HCT116 (cell line): ENCODE data around the gene COPB1. TPM values are rescaled to one million over a fixed set of nuclear protein-coding genes. Genes with fewer than 3 reads are reported as not detected.

ENCODE experiments used
- ATAC-seq: fragments of 200-7000 bp; cut with Tn5 transposase; 2 replicates; pipeline ENCODE4 v1.9.1; 2020; ENCODE audit warnings: mild to moderate bottlenecking, moderate library complexity
- BruUV-seq: library from RNA; stranded (reverse); fragments of 400-500 nt; replicated peaks from 2 replicates; lab custom pipeline; 2021; lab: Mats Ljungman, UMichigan
- CTCF ChIA-PET: fragments of 300-600 bp; sonication (Branson Sonifier 250); formaldehyde crosslinking; loops from one replicate; lab custom pipeline; 2021; ENCODE audit warnings: antibody characterized with exemption; lab: Charles Lee
- POLR2A ChIA-PET: fragments of 300-600, 350-600 bp; sonication (Branson Sonifier 250); formaldehyde crosslinking; loops from one replicate; lab custom pipeline; 2021; ENCODE audit warnings: antibody characterized with exemption; lab: Charles Lee
- RAD21 ChIA-PET, 2 experiments: fragments of 300-600 bp; sonication (Branson Sonifier 250); formaldehyde crosslinking; loops; one replicate each; lab custom pipeline; 2023; ENCODE audit warnings: low total read pairs in 2 of 2; ENCODE audit not compliant: uncharacterized antibody in 2 of 2, unreplicated experiment in 2 of 2, low non-redundant PET in 1 of 2; lab: Charles Lee
- DNase-seq: peaks from one replicate; pipeline ENCODE4 v3.0.0-alpha.2; 2010; ENCODE audit warnings: low read depth, low spot score
- H2AFZ ChIP-seq: fragments of 200-600 bp; shearing (Covaris generic), sonication (generic); 2 replicates; pipeline ENCODE4 v1.6.1; 2017; ENCODE audit warnings: low read depth, mixed run types, mixed read lengths, antibody characterized with exemption, low read length; ENCODE audit not compliant: poor library complexity, severe bottlenecking
- H3K27ac ChIP-seq: 2 replicates; pipeline ENCODE4 v1.5.1; 2012; ENCODE audit warnings: low read depth, low read length
- H3K27me3 ChIP-seq: fragments of 200-600 bp; sonication (generic); 2 replicates; pipeline ENCODE4 v1.6.1; 2016; ENCODE audit warnings: mixed run types, low read length, mixed read lengths; ENCODE audit not compliant: insufficient read depth
- H3K36me3 ChIP-seq, 2 experiments: fragments of 200-500 bp in 1 of 2; fragments of 200-600 bp in 1 of 2; sonication (Bioruptor generic) in 1 of 2; sonication (generic) in 1 of 2; 2 replicates each; pipeline versions ENCODE4 v1.5.1 to v1.6.1; 2014 to 2016; ENCODE audit warnings: low read length in 2 of 2, inconsistent platforms in 1 of 2, mixed read lengths in 1 of 2, mixed run types in 1 of 2; ENCODE audit not compliant: insufficient read depth in 2 of 2, control insufficient read depth in 1 of 2
- H3K4me1 ChIP-seq, 2 experiments: fragments of 200-600 bp in 1 of 2; sonication (generic) in 1 of 2; 2 replicates each; pipeline versions ENCODE4 v1.5.1 to v1.6.1; 2012 to 2017; ENCODE audit warnings: low read length in 2 of 2, inconsistent platforms in 1 of 2, mild to moderate bottlenecking in 1 of 2, mixed read lengths in 1 of 2, mixed run types in 1 of 2, moderate library complexity in 1 of 2; ENCODE audit not compliant: insufficient read depth in 2 of 2, control insufficient read depth in 1 of 2
- H3K4me2 ChIP-seq: fragments of 200-600 bp; sonication (generic); 2 replicates; pipeline ENCODE4 v1.6.1; 2017; ENCODE audit warnings: mixed run types, low read length, mixed read lengths
- H3K4me3 ChIP-seq, 2 experiments: fragments of 200-600 bp in 1 of 2; sonication (generic) in 1 of 2; replicated peaks in 1 of 2; 2 replicates each; pipeline ENCODE4 v1.5.1; 2011 to 2016; ENCODE audit warnings: low read length in 2 of 2, control low read depth in 1 of 2, low read depth in 1 of 2, mild to moderate bottlenecking in 1 of 2, mixed read lengths in 1 of 2, mixed run types in 1 of 2
- H3K79me2 ChIP-seq: fragments of 200-600 bp; sonication (generic); 2 replicates; pipeline ENCODE4 v1.6.1; 2017; ENCODE audit warnings: mild to moderate bottlenecking, mixed run types, low read length, moderate library complexity, mixed read lengths; ENCODE audit not compliant: insufficient read depth
- H3K9ac ChIP-seq: fragments of 200-600 bp; sonication (generic); 2 replicates; pipeline ENCODE4 v1.6.1; 2016; ENCODE audit warnings: low read length, mixed read lengths
- H3K9me2 ChIP-seq: fragments of 200-600 bp; sonication (generic), shearing (Covaris generic); 2 replicates; pipeline ENCODE4 v1.6.1; 2017; ENCODE audit warnings: mixed run types, mild to moderate bottlenecking, moderate library complexity; ENCODE audit not compliant: insufficient read depth
- H3K9me3 ChIP-seq, 2 experiments: fragments of 200-500 bp in 1 of 2; fragments of 200-600 bp in 1 of 2; sonication (Bioruptor generic) in 1 of 2; sonication (generic) in 1 of 2; 2 replicates each; pipeline ENCODE4 v1.6.1; 2014 to 2017; ENCODE audit warnings: low read length in 2 of 2, mixed read lengths in 2 of 2, inconsistent platforms in 1 of 2, low read depth in 1 of 2, mild to moderate bottlenecking in 1 of 2, mixed run types in 1 of 2, moderate library complexity in 1 of 2; ENCODE audit not compliant: control insufficient read depth in 1 of 2, insufficient read depth in 1 of 2
- H4K20me1 ChIP-seq: fragments of 200-600 bp; sonication (generic), shearing (Covaris generic); 2 replicates; pipeline ENCODE4 v1.6.1; 2017; ENCODE audit warnings: mixed run types, mild to moderate bottlenecking, moderate library complexity; ENCODE audit not compliant: insufficient read depth
- CEBPB ChIP-seq: IDR thresholded peaks from 2 replicates; pipeline ENCODE4 v1.6.1; 2012; ENCODE audit warnings: low read depth
- EZH2 ChIP-seq: fragments of 200-600 bp; sonication (generic); IDR thresholded peaks from 2 replicates; pipeline ENCODE4 v1.6.1; 2017; ENCODE audit warnings: antibody characterized with exemption, mixed run types
- EZH2phosphoT487 ChIP-seq: fragments of 200-600 bp; IDR thresholded peaks from 2 replicates; pipeline ENCODE4 v1.6.1; 2018; ENCODE audit warnings: antibody characterized with exemption, borderline replicate concordance
- POLR2A ChIP-seq: IDR thresholded peaks from 2 replicates; pipeline ENCODE4 v1.7.0; 2011; ENCODE audit warnings: borderline replicate concordance; ENCODE audit not compliant: insufficient read depth, insufficient read length; ENCODE audit errors: extremely low read depth
- POLR2AphosphoS5 ChIP-seq: IDR thresholded peaks from 2 replicates; pipeline ENCODE4 v1.6.1; 2011; ENCODE audit warnings: mild to moderate bottlenecking, low read depth, low read length, moderate library complexity
- SIN3A ChIP-seq: IDR thresholded peaks from 2 replicates; pipeline ENCODE4 v1.6.1; 2012; ENCODE audit warnings: low read depth
- SP1 ChIP-seq: IDR thresholded peaks from 2 replicates; pipeline ENCODE4 v1.6.1; 2012; ENCODE audit warnings: low read depth
- TCF7L2 ChIP-seq: IDR thresholded peaks from 2 replicates; pipeline ENCODE4 v1.7.0; 2011; ENCODE audit warnings: borderline replicate concordance, inconsistent platforms; ENCODE audit not compliant: insufficient read depth, insufficient read length; ENCODE audit errors: extremely low read depth
- YY1 ChIP-seq: IDR thresholded peaks from 2 replicates; pipeline ENCODE4 v1.6.1; 2011; ENCODE audit warnings: low read length, low read depth, moderate library complexity, mild to moderate bottlenecking; ENCODE audit not compliant: insufficient replicate concordance; ENCODE audit errors: extremely low read depth
- ZBTB33 ChIP-seq: IDR thresholded peaks from 2 replicates; pipeline ENCODE4 v1.6.1; 2011; ENCODE audit warnings: mild to moderate bottlenecking, low read length, moderate library complexity; ENCODE audit not compliant: insufficient replicate concordance; ENCODE audit errors: extremely low read depth
- ZFX ChIP-seq: fragments of 450-650 bp; IDR thresholded peaks from 2 replicates; pipeline ENCODE4 v1.6.1; 2017
- ZNF274 ChIP-seq: fragments of 200-500 bp; sonication (Bioruptor generic); IDR thresholded peaks from 2 replicates; pipeline ENCODE4 v1.6.1; 2014; ENCODE audit warnings: mild to moderate bottlenecking, low read depth, low read length, inconsistent platforms
- intact Hi-C: fragments of 100-400 bp; cut with micrococcal nuclease; formaldehyde crosslinking; loops from 2 replicates; pipeline ENCODE4 v1.10.0; 2022
- total RNA-seq: library from RNA; stranded (reverse); gene quantifications from one replicate; pipeline ENCODE4 v1.2.1, GENCODE V29; 2021; ENCODE audit not compliant: unreplicated experiment

COPB1 gene
- total RNA-seq, 1 experiment from 2014 or later = 95.5 TPM

GRCh38 chr11:14538926-14539554, 39.4 kb upstream of the COPB1 start:
- DNase-seq = no peak
- Histone ChIP-seq H3K9me2 (no peaks in the 10 kb centered on the region), H3K4me2 (no peak overlapping the region), H3K9me3 (no peaks in the 10 kb centered on the region), H4K20me1 (no peaks in the 10 kb centered on the region), H2AFZ (no peak overlapping the region), H3K4me1 (peaks cover 0 to 8% of the 10 kb centered on the region in 2 experiments; a peak in 2 of 4 replicates), H3K79me2 (no peaks in the 10 kb centered on the region), H3K9ac (no peak overlapping the region), H3K36me3 (no peaks in the 10 kb centered on the region), H3K4me3 (no peak overlapping the region), H3K27ac (no peak overlapping the region), H3K27me3 (no peaks in the 10 kb centered on the region)
- no peak for ATAC-seq
- ChIA-PET RAD21 (no interaction called here), CTCF (no interaction called here), POLR2A (no interaction called here)
- no TSS peak for BruUV-seq
- intact Hi-C loops = loop anchor here (10.0 kb wide), 2 partner anchors 56 to 226 kb away; no protein-coding TSS in a partner anchor
- TF ChIP-seq TCF7L2 (no peak), CEBPB (no peak), YY1 (no peak), POLR2A (no peak), ZBTB33 (no peak), EZH2 (no peak), EZH2phosphoT487 (no peak), SP1 (no peak), POLR2AphosphoS5 (no peak), ZNF274 (no peak), ZFX (no peak), SIN3A (no peak)
- TF ChIP-seq, all 23 proteins: peak for 0
